Endothelial cell of umbilical vein (primary cell): ENCODE measurements around the gene DENND5B. TPM values are rescaled to one million over a fixed set of nuclear protein-coding genes. Genes with fewer than 3 reads are reported as not detected.

Experiments
- BruUV-seq: library from RNA; stranded (reverse); fragments of 400-500 nt; replicated peaks from 2 replicates; lab custom pipeline; 2021; lab: Mats Ljungman, UMichigan
- CTCF ChIA-PET: fragments of 300-600, 350-600 bp; sonication (Branson Sonifier 250); formaldehyde crosslinking; loops from one replicate; lab custom pipeline; 2021; ENCODE audit warnings: antibody characterized with exemption, inconsistent platforms; lab: Charles Lee
- POLR2A ChIA-PET: fragments of 300-600, 350-600 bp; sonication (Branson Sonifier 250); formaldehyde crosslinking; loops from one replicate; lab custom pipeline; 2021; ENCODE audit warnings: antibody characterized with exemption, inconsistent platforms; lab: Charles Lee
- DNase-seq: peaks from one replicate; pipeline ENCODE4 v3.0.0-alpha.2; 2011; ENCODE audit warnings: low read depth, low spot score
- FAIRE-seq: peaks from 2 replicates; lab custom pipeline; 2011; peaks lifted over from hg19 to GRCh38; lab: Jason Lieb, UNC
- H2AFZ ChIP-seq: 2 replicates; pipeline ENCODE4 v1.6.0; 2012; ENCODE audit warnings: low read depth, low read length, control low read depth, inconsistent platforms
- H3K27ac ChIP-seq: 2 replicates; pipeline ENCODE4 v1.5.1; 2011; ENCODE audit warnings: low read depth, mild to moderate bottlenecking, control low read depth, low read length, moderate library complexity; ENCODE audit not compliant: insufficient read depth
- H3K27me3 ChIP-seq, 2 experiments: 2 replicates each; pipeline versions ENCODE4 v1.6.0 to v1.6.1; 2011; ENCODE audit warnings: low read length in 2 of 2, mixed read lengths in 1 of 2; ENCODE audit not compliant: control insufficient read depth in 2 of 2, insufficient read depth in 2 of 2
- H3K36me3 ChIP-seq, 2 experiments: 2 replicates in 1 of 2; 3 replicates in 1 of 2; pipeline ENCODE4 v1.5.1; 2011; ENCODE audit warnings: low read length in 2 of 2, mild to moderate bottlenecking in 1 of 2, moderate library complexity in 1 of 2; ENCODE audit not compliant: control insufficient read depth in 2 of 2, insufficient read depth in 2 of 2; ENCODE audit errors: extremely low read depth in 1 of 2
- H3K4me1 ChIP-seq: 3 replicates; pipeline ENCODE4 v1.5.1; 2011; ENCODE audit warnings: mild to moderate bottlenecking, low read length; ENCODE audit not compliant: control insufficient read depth, insufficient read depth; ENCODE audit errors: extremely low read depth
- H3K4me2 ChIP-seq: 2 replicates; pipeline ENCODE4 v1.6.1; 2011; ENCODE audit warnings: low read length, control low read depth, mixed read lengths; ENCODE audit not compliant: insufficient read depth
- H3K4me3 ChIP-seq, 3 experiments: fragments of 200-600 bp in 1 of 3; sonication (generic), shearing (Covaris generic) in 1 of 3; replicated peaks in 1 of 3; 2 replicates each; pipeline ENCODE4 v1.5.1; 2011 to 2016; ENCODE audit warnings: control low read depth in 3 of 3, low read length in 3 of 3, mild to moderate bottlenecking in 2 of 3, inconsistent platforms in 1 of 3, low read depth in 1 of 3, moderate library complexity in 1 of 3; ENCODE audit not compliant: insufficient read depth in 1 of 3
- H3K79me2 ChIP-seq: 2 replicates; pipeline ENCODE4 v1.6.0; 2012; ENCODE audit warnings: low read length, inconsistent platforms; ENCODE audit not compliant: control insufficient read depth, insufficient read depth
- H3K9ac ChIP-seq: replicated peaks from 2 replicates; pipeline ENCODE3; 2011; ENCODE audit warnings: low read length, control low read depth; ENCODE audit not compliant: insufficient read depth; ENCODE audit errors: extremely low read depth
- H3K9me1 ChIP-seq: replicated peaks from 3 replicates; pipeline ENCODE4 v1.6.0; 2011; ENCODE audit warnings: mild to moderate bottlenecking, low read length; ENCODE audit not compliant: control insufficient read depth, insufficient read depth; ENCODE audit errors: extremely low read depth
- H3K9me3 ChIP-seq: replicated peaks from 2 replicates; pipeline ENCODE4 v1.5.1; 2012; ENCODE audit warnings: low read length, inconsistent platforms; ENCODE audit not compliant: control insufficient read depth, insufficient read depth
- H4K20me1 ChIP-seq: replicated peaks from 2 replicates; pipeline ENCODE3; 2011; ENCODE audit warnings: mild to moderate bottlenecking, low read length; ENCODE audit not compliant: control insufficient read depth, insufficient read depth; ENCODE audit errors: extremely low read depth
- EZH2 ChIP-seq: IDR thresholded peaks from 2 replicates; pipeline ENCODE4 v1.6.1; 2012; ENCODE audit warnings: borderline replicate concordance, low read depth, mild to moderate bottlenecking, moderate library complexity, low read length, inconsistent platforms; ENCODE audit not compliant: severe bottlenecking
- FOS ChIP-seq: IDR thresholded peaks from 2 replicates; pipeline ENCODE4 v1.6.1; 2011; ENCODE audit warnings: mild to moderate bottlenecking, low read length, moderate library complexity, borderline replicate concordance; ENCODE audit not compliant: insufficient read depth
- GATA2 ChIP-seq: IDR thresholded peaks from 2 replicates; pipeline ENCODE4 v1.7.0; 2011; ENCODE audit warnings: low read depth, mild to moderate bottlenecking, moderate library complexity, mixed read lengths, low read length; ENCODE audit not compliant: insufficient read length, insufficient read depth
- JUN ChIP-seq: IDR thresholded peaks from 2 replicates; pipeline ENCODE4 v1.6.1; 2011; ENCODE audit warnings: borderline replicate concordance, low read depth; ENCODE audit not compliant: insufficient read length, insufficient read depth
- MYC ChIP-seq: IDR thresholded peaks from one replicate; pipeline ENCODE4 v1.6.1; 2011; ENCODE audit warnings: mild to moderate bottlenecking, low read depth, low read length
- POLR2A ChIP-seq: IDR thresholded peaks from 2 replicates; pipeline ENCODE4 v1.6.1; 2012; ENCODE audit warnings: low read depth, mild to moderate bottlenecking, control low read depth, low read length
- POLR2AphosphoS5 ChIP-seq: IDR thresholded peaks from 2 replicates; pipeline ENCODE4 v1.6.1; 2012; ENCODE audit warnings: low read depth, mild to moderate bottlenecking, control low read depth, low read length, moderate library complexity; ENCODE audit not compliant: insufficient read depth
- dilution Hi-C: fragments of 300-500 bp; cut with MboI; formaldehyde crosslinking; loops from one replicate; pipeline ENCODE4 v1.15.0; 2019; ENCODE audit warnings: low sequenced_read_pairs; ENCODE audit not compliant: extremely low pct_ligation_motif_present
- intact Hi-C: fragments of 100-400 bp; cut with micrococcal nuclease; formaldehyde crosslinking; loops from one replicate; pipeline ENCODE4 v1.10.0; 2022
- polyA plus RNA-seq, 4 experiments: library from polyadenylated mRNA; depleted of rRNA in 3 of 4; stranded (reverse) in 3 of 4; unstranded in 1 of 4; fragments of >200 nt; gene quantifications; 2 replicates each; pipeline versions ENCODE4 v1.2.1 to v1.2.3, GENCODE V29; 2011 to 2012; ENCODE audit warnings: missing spikeins in 1 of 4
- total RNA-seq: library from RNA; stranded (reverse); gene quantifications from 2 replicates; pipeline ENCODE4 v1.2.3, GENCODE V29; 2021
- TF ChIP-seq, protein P1 (sequence below): IDR thresholded peaks from 2 replicates; pipeline ENCODE4 v1.6.1; 2011; ENCODE audit not compliant: insufficient read depth, insufficient read length
- TF ChIP-seq, protein P2 (sequence below), 2 donors: IDR thresholded peaks; 1 replicate in 1 of 2; 2 replicates in 1 of 2; pipeline ENCODE4 v1.5.1; 2011; ENCODE audit warnings: low read length in 2 of 2, mild to moderate bottlenecking in 2 of 2, moderate library complexity in 2 of 2, control low read depth in 1 of 2, inconsistent platforms in 1 of 2, low read depth in 1 of 2; ENCODE audit not compliant: insufficient read depth in 1 of 2; ENCODE audit errors: extremely low read depth in 1 of 2

Gene DENND5B
- total and polyA plus RNA-seq, 2 donors (not counting 3 experiments of a cell fraction or from before 2014, with no cell fraction given): 10.3 to 18.3 TPM

DNA sequence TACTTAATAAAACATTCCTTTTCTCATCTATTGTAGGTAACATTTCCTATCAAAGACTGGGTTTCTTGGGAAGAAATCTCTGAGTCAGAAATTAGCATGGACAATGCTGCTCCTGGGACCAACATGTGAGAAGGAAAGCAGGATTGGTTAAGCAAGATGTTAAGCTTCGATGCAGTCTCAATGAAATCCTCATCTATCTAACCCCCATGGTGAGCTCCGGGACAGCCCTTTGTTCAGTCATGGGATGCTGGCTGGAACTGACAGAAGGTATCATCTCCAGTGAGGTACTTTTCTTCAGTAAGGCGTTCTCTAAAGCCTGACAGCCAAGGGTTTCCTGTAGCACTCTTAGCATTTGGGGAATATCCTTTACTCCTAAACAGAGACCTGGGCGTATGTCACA, 182.2 kb downstream of the DENND5B start:
- DNase-seq (no peak), FAIRE-seq (no peak)
- Histone ChIP-seq H3K4me3 (no peak overlapping the region), H3K4me1 (no peaks in the 10 kb centered on the region), H3K9me1 (no peaks in the 10 kb centered on the region), H3K27ac (no peak overlapping the region), H3K4me2 (no peak overlapping the region), H3K9me3 (no peaks in the 10 kb centered on the region), H3K27me3 (no peaks in the 10 kb centered on the region), H3K79me2 (no peaks in the 10 kb centered on the region), H3K36me3 (peaks cover 0 to 3% of the 10 kb centered on the region in 2 experiments), H3K9ac (no peak overlapping the region), H4K20me1 (no peaks in the 10 kb centered on the region), H2AFZ (no peak overlapping the region)
- TF ChIP-seq MYC (no peak), EZH2 (no peak), POLR2AphosphoS5 (no peak), JUN (no peak), POLR2A (no peak), GATA2 (no peak), FOS (no peak)
- TF ChIP-seq, protein P1, sequence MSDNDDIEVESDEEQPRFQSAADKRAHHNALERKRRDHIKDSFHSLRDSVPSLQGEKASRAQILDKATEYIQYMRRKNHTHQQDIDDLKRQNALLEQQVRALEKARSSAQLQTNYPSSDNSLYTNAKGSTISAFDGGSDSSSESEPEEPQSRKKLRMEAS: no peak
- TF ChIP-seq, protein P2, sequence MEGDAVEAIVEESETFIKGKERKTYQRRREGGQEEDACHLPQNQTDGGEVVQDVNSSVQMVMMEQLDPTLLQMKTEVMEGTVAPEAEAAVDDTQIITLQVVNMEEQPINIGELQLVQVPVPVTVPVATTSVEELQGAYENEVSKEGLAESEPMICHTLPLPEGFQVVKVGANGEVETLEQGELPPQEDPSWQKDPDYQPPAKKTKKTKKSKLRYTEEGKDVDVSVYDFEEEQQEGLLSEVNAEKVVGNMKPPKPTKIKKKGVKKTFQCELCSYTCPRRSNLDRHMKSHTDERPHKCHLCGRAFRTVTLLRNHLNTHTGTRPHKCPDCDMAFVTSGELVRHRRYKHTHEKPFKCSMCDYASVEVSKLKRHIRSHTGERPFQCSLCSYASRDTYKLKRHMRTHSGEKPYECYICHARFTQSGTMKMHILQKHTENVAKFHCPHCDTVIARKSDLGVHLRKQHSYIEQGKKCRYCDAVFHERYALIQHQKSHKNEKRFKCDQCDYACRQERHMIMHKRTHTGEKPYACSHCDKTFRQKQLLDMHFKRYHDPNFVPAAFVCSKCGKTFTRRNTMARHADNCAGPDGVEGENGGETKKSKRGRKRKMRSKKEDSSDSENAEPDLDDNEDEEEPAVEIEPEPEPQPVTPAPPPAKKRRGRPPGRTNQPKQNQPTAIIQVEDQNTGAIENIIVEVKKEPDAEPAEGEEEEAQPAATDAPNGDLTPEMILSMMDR (IDR thresholded peaks at IDR 0.05; ENCODE audit: extremely low read depth in 1 of 2, insufficient read depth in 1 of 2, low read depth in 1 of 2, low read length in 2 of 2): no peak
- dilution Hi-C loops (no loop called here), intact Hi-C loops (loop anchor here (10.0 kb wide), 1 partner anchor 154 kb away; no protein-coding TSS in a partner anchor)
- BruUV-seq: no TSS peak
- ChIA-PET POLR2A (no interaction called here), CTCF (interaction anchor here (1.0 to 1.3 kb wide), 3 partner anchors 83 to 175 kb away, joined by 3 read pairs; no protein-coding TSS in a partner anchor)
